D721Med (cell line): ENCODE measurements around the gene CD72.

Experiments
- DNase-seq: peaks from one replicate; pipeline ENCODE4 v3.0.0; 2011; ENCODE audit warnings: low spot score; ENCODE audit not compliant: insufficient read length
- FAIRE-seq: peaks from 2 replicates; lab custom pipeline; 2011; peaks lifted over from hg19 to GRCh38; lab: Jason Lieb, UNC
- TF ChIP-seq, protein P1 (sequence below): IDR thresholded peaks from 2 replicates; pipeline ENCODE4 v1.5.1; 2012; ENCODE audit warnings: mild to moderate bottlenecking, control low read depth; ENCODE audit not compliant: insufficient read depth; ENCODE audit errors: missing control alignments

Gene CD72

DNA sequence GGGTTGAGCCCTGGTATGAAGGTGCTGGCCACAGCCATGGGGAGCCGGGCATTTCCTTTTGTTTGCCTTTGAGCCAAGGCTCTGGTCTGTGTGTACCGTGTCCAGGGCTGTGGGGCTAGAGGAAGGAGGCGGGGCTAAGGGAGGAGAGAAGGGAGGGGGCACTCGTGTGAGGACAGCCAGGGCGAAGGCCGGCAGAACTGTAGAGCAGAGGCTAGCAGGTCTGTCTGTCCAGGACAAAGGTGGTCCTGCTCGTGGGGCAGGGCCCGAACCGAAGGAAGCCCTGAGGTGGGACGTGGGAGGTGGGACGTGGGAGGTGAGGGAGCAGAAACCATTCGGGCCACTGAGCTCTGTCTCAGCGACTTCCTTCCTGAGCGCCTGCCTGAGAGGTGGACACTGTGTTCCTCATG lies 54.4 kb downstream of the CD72 start:
- FAIRE-seq (no peak), DNase-seq (no peak)
- TF ChIP-seq, protein P1, sequence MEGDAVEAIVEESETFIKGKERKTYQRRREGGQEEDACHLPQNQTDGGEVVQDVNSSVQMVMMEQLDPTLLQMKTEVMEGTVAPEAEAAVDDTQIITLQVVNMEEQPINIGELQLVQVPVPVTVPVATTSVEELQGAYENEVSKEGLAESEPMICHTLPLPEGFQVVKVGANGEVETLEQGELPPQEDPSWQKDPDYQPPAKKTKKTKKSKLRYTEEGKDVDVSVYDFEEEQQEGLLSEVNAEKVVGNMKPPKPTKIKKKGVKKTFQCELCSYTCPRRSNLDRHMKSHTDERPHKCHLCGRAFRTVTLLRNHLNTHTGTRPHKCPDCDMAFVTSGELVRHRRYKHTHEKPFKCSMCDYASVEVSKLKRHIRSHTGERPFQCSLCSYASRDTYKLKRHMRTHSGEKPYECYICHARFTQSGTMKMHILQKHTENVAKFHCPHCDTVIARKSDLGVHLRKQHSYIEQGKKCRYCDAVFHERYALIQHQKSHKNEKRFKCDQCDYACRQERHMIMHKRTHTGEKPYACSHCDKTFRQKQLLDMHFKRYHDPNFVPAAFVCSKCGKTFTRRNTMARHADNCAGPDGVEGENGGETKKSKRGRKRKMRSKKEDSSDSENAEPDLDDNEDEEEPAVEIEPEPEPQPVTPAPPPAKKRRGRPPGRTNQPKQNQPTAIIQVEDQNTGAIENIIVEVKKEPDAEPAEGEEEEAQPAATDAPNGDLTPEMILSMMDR, result no peak

DNA sequence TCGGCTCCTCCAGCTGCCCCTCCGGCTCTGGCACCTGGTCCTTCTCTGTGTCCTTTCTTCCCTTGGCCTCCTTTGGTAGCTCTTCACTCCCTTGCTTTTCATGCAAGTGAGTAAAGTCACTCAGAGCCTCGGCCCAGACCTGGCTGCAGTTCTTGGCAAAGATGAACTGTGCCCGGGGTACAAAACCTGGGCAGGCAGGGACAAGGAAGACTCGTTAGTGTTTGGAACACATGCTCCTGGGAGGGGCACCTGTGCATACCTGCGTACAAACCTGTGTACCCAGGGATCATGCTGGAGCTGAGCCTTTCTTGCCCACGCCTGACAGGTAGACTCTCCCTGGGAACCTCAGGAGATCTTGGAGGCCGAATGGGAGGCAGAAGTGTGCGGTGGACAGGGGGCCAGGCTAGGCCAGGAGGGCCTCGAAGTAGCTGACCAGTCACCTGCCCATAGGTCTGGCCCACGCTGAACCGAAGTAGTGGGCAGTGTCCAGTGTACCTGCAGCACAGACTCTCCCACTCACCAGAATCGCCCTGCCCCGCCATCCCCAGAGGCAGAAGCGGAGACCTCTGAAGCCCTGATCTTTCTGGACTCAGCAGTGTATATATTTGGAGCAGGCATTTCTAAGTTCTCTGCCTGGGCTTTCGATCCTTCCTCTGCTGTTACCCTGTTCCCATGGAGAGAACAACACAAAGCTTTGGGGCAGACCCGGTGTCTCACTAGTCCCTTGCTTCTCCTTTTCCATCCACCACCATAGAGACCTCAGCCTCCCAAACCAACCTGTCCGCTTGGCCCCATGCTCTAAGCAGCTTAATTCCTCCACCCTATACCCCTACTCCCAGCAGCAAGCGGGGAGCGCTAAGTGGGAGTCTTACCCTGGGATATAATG lies 55.1 kb downstream of the CD72 start:
- FAIRE-seq, result no peak
- no peak for DNase-seq
- TF ChIP-seq, protein P1, result no peak

DNA sequence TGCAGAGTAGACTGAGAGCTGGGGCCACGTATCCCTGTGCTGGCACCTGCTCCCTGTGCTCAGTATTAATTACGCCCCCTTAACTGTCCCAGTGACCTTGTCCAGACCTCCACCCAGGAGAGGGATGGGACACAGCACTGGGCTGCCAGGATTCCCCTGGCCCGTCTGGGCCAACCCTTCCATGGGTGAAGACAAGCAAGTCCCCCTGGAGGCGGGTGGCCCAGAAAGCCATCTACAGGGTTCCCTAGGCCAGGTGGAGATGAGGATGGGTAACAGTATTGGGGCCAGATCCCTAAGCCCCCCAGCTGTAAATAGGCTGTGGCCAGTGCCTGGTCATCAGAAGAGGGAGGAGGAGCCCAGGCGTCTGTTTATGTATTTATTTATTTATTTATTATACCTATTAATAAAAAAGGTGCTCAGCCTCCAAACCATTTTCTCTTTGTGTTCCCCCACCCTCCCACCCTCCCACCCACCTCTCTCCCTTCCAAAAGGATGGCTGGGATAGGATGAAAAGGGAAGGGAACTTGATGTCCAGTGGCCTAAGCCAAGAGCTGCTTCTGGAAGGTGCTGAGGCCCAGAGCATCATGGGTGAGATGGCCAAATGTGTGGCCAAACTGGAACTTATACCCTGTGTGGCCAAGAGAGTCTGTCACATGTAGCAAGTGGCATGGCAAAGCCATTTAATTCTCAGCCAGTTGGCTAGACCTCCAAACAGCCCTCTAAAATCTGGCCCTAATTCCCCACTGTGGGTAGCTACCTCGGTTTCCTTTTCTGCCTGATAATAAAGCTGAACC lies 56.5 kb downstream of the CD72 start:
- no peak for DNase-seq
- FAIRE-seq, result no peak
- TF ChIP-seq, protein P1, result no peak

DNA sequence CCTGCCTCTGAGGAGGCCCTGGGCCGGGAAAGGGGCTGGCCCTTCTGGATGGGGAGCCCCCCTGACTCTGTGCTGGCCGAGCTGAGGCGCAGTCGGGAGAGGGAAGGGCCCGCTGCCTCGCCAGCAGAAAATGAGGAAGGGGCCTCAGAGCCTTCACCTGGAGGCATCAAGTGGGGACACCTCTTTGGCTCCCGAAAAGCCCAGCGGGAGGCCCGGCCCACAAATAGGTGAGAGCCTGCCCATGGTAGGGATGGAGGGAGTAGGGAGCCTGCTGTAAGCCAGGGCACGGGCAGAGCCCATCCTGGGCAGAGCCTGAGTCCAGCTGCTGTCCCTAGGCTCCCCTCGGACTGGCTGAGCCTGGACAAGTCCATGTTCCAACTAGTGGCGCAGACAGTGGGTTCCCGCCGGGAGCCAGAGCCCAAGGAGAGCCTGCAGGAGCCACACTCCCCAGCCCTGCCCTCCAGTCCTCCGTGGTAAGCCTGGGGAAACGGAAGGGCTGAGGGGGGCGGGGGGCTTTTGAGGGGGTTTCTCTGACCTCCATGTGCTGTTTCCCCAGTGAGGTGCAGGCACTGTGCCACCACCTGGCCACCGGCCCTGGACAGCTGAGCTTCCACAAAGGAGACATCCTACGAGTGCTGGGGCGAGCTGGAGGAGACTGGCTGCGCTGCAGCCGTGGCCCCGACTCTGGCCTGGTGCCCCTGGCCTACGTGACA lies 57.4 kb downstream of the CD72 start:
- DNase-seq (no peak), FAIRE-seq (no peak)
- TF ChIP-seq, protein P1, result no peak
